Dedifferentiated amniotic fluid mesenchymal stem cell (primary cell): ENCODE data around the gene EGFL7.
A peak's percentile ranks its signal among the peaks of the same experiment; 100 is the strongest.

Experiments used
- DNase-seq: peaks from one replicate; pipeline ENCODE4 v3.0.0-alpha.2; 2016; ENCODE audit errors: extremely low spot score

Gene EGFL7

DNA sequence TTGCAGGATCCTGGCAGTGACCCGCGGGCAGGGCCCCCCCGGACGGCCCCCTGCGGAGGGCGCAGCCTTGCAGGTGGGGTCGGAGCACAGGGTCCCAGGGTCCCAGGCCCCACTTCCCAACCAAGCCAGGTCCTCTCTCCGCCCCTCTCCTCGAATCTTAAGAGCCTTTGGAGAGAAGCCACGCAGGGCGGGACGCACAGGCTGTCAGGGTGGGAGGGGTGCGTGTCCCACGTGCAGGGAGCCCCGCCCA is 18.4 kb upstream of the EGFL7 start:
- no peak for DNase-seq

DNA sequence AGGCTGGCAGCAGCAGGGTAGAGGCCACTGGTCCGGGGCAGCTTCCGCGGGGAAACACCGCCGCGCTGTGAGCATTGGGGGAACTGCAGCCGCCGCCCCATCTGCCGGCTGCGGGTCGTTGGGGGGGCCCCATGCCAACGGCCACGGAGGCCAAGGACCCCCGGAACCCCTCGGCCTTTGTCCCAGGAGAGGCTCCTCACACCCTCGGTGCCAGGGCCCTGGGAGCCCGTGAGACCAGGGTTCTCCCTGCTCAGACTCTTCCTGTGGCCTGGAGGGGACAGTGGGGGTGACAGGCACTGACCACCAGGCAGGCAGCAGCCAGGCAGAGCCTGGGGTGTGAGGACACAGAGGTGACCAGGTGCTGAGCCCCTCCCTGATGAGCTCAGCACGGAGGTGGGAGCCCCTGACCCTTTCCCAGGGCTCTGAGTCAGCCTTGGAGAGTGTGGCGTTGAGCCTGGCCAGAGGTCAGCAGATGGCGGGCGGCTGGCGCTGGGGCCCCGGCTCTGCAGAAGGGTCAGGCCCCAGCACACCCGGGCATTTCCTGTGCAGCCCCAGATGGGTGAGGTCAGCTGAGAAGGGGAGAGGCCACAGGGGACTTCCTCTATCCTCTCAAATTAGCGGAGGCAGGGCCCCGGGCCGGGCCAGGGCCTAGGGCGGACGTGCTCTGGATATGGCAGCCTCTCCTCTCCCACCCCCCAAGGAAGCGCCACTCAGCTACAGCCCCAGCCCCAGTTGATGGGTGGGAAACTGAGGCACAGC is 17.9 kb upstream of the EGFL7 start:
- peak; percentile 42 for DNase-seq

DNA sequence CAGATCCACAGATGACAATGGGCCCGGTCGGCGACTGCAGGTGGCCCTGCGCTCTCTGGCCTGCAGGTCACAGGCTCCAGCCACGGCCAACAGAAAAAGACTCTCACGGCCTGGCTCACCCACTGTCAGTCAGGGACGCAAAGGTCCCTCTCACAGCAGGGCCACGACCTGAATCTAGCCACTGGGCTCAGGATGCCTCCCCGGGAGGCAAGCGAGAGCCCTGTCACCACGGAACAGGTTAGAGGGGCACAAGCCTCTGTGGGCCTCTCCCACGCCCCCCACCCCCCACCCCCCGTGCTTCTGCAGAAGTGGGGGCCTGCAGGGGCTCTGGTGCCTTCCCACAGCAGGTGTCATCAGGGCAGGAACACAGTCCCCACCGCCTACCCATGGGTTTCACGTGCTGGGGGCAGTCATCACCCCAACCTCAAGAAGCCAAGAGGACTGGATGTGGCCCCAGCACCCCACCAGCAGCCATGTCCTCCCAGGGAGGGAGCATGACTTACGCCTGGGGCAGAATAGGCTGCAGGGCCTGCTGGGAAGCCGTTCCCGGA is 17.3 kb upstream of the EGFL7 start:
- no peak for DNase-seq

DNA sequence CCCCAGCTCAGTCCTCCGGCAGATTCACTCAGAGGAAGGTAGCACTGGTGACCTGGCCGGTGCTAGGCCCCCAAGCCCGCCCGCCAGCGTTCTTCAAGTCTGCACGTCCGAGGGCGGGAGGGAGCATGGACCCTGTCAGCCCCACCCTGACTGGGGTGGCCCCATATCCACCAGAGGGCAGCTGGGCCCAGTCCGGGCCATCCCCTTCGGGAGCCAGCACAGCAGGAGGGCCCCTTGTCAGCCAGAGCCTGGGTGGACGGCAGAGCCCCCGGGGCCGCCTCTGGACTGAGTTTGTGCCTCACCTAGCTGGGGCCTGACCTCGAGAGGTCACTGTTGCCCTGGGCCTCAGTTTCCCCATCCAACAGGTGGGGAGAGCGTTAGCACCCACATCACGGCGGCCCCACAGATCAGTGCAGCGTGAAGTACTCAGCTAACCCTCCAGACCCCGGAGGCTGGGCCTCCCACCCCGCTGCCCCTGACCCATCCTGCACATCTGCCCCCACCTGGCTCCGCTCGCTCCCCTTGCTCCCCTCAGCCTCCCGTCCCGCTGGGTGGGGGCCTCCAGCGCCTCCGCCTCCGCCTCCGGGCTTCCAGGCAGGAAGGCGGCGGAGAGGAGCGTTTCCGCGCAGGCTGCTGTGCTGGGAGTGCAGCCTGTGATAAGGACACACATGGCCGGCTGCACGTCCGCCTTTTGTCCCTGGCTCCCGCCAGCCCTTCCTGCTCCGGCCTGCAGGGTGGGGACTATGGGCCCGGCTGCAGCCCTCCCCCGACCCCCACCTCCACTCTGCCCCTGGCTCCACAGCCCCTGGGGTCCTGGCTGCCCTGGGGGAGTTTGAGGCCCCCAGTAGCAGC is 16.6 kb upstream of the EGFL7 start:
- no peak for DNase-seq

DNA sequence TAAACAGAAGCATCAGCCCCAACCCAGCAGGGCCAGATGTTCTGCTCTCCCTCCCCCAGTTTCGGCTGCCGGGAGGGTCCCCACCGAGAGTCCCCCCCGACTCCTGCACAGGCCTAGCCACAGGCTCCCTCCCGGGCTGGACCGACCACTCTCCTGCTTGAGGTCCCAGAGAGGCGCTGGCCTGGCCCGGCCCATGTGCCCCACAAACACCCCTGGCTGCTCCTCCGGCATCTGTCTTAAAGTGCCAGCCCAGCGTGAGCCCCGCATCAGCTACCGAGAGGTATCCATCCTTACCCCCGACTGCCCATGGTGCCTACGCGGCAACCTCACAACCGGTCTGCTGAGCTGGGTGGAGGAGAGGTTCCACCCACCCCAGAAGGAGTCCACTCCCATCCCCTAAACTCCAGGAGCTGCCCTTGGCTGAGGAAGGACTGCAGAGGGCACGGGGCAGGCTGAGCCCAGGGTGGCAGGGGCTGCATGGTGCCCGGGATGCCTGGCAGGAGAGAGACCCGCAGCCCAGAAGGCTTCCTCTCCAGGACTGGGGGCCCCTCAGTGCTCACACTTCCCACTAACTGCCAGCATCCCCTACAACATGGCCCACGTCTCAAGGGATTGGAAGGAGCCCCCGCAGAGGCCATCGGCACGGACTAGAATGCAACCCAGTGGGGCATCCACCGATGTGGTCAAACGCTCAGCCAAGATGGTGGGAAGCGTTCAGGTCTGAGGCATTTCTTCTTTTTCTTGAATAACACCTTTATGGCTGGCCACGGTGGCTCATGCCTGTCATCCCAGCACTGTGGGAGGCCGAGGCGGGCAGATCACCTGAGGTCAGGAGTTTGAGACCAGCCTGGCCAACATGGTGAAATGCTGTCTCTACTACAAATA is 15.6 kb upstream of the EGFL7 start:
- DNase-seq = no peak

DNA sequence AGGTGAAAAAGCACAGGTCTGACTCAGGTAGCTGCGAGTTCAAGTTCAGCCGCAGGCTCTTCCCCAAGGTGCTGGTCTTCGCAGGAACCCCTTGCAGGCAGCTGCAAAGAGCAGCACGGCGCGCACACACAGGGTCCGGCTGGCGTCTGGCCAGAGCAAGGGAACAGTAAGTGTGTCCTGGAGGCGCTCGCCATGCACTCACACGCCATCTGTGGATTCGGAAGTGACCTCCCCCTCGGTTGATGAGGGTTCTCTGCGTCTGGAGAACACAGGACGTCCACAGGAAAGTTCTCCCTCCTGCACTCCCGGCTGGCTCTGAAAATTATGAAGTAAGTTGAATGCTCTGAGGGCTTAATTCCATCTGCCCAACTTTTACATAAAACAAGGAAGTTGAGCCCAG is 14.0 kb upstream of the EGFL7 start:
- no peak for DNase-seq

DNA sequence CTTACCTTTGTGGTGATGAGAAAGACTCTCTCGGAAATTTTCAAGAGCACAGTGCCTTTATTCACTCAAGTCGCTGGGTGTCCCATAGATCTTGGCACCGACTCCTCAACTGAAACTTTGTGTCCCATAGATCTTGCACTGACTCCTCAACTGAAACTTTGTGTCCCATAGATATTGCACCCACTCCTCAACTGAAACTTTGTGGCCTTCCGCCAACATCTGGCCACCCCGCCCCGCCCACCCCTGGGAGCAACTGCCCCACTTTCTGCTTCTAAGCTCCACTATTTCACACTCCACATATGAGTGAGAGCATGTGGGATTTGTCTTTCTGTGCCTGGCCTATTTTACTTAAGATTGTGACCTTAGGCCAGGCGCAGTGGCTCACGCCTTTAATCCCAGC is 12.7 kb upstream of the EGFL7 start:
- no peak for DNase-seq

DNA sequence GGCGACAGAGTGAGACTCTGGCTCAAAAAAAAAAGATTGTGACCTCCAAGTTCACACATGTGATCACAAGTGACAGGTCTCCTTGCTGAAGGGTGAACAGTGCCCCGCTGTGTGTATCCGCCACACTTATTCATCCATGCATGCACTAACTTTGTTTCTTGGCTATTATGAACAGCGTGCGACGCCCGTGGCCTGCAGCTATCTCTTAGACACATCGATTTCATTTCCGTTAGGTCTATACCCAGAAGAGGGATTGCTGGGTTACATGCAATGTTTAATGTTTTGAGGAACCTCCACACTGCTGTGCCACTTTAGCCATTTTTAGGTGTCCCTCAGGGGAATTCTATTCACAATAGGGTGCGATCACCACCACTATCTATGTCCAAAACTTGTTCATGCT is 12.1 kb upstream of the EGFL7 start:
- no peak for DNase-seq

DNA sequence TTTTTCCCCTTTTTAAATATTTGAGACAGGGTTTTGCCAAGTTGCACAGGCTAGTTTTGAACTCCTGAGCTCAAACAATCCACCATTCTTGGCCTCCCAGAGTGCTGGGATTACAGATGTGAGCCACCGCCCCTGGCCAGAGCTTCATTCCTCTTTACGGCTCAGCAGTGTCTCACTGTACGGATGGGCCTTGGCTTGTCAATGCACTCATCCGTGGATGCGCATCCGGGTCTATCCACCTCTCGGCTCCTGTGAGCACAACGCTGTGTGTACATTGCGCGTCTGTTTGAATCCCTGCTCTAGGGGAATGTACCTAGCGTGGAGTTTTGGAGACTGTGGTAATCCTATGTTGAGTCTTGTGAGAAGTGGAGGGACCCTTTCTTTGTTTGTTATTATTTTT is 10.9 kb upstream of the EGFL7 start:
- DNase-seq = no peak

DNA sequence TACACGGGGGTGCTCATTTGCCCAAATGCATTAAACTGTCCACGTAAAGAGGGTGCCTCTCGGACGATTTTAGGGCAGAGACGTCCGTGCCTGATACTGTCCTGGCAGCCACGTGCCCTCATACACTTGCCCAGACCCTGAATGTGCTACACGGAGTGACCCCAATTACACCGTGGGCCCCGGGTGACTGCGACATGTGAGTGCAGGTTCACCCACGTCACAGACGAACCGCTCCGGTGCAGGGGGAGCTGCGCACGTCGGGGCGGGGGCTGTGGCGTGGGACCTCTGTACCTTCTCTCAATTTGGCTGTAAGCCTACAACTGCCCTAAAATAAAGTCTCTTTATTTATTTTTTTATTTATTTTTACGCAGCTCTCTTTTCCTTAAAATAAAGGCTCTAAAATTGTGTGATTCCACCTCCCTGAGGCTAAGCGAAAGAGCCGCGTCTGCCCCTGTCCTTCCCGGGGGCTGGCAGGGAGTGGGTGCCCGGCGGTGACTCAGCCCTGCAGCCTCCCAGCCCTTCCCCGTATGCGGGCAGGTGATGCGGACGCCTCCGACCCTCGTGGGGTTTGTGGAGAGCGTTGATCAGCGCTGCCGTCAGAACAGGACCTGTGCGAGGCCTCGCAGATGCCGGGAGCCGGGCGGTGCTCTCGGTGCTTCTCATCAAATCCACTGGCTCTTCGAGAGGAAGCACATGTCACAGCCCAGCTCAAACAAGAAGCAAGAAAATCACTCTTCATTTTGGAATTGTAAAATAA is 9.2 kb upstream of the EGFL7 start:
- no peak for DNase-seq

DNA sequence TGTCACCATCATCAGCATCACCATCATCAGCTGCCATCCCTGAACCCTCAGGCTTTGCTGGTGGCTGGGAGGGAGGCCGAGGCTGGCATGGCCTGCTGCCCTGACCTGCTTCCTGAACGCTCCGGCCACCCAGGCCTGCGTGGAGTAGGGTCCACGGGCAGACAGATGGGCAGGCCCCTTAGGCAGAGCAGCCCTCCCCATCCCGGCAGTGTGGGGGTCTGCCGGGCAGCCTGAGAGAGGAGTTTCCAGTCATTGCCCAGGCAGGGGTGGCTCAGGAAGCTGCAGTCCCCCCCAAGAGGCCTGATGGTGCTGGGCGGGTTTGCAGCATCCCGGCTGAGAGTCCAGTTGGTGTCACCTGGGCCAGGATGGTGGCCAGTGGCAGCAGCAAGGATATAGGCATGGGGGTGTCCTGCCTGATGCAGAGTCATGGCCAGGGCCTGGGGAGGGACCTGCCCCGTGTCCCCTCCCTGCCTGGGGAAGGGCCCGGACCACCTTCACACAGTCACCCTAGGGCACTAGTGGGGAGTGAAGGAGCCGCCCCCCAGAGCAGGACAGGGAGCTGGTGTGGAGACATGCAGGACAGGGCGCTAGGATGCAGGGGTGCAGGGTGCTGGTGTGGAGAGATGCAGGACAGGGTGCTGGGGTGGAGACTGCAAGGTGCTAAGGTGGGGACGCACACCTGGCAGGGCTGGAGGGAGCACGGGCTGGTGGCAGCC is 7.7 kb upstream of the EGFL7 start:
- no peak for DNase-seq

DNA sequence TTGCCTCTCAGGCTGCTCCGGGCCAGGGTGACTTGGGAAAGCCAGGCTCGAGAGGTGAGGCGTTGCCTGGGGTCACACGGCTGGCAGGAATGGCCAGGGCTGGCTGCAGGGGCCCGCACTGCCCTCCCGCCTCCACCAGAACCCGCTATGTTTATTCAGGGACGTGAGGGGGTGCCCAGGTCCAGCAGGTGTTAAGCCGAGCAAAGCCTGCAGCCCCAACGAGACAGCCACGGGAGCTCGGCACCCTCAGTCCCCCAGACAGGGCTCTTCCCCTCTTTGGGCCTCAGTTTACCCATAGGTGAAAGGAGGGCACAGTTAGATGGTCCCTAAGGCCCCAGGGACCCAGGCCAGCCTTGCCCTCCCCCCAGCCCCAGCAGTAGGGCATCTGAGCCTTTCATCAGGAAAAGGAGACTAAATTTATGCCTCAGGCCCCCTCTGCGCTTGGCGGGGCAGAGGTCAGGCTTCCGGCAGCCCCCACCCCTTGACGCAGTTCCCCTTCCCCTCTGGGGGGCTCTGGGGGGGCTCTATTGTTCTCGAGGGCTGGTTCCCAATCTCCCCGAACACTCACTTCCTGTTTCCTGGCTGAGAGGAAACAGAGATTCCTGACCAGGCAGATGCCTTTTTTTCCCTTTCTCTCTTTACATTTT is 7.1 kb upstream of the EGFL7 start:
- no peak for DNase-seq

DNA sequence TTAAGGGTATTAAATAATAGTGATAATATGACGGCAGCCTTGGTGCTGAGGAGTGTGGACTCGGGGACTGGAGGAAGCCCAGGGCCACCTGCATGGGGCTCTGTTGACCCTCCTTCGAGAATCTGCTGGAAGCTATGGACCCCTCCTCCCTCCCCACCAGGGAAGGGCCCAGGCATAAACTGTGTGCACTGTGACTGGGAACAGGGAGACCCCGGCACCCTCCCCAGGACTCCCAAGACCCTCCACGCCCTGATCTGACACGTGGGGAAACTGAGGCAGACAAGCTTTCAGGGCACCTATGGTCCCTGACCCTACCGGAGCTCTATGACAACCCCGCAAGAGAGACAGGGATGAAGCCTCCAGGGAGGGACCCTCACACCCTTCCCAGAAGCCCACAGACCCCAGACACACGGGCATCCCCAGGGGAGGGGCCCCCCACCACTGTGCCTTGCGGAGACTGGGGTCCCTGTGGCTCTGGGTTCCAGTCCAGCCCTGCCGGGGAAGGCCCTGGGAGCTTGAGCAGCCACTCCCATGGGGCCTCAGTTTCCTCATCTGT is 6.5 kb upstream of the EGFL7 start:
- DNase-seq = no peak

DNA sequence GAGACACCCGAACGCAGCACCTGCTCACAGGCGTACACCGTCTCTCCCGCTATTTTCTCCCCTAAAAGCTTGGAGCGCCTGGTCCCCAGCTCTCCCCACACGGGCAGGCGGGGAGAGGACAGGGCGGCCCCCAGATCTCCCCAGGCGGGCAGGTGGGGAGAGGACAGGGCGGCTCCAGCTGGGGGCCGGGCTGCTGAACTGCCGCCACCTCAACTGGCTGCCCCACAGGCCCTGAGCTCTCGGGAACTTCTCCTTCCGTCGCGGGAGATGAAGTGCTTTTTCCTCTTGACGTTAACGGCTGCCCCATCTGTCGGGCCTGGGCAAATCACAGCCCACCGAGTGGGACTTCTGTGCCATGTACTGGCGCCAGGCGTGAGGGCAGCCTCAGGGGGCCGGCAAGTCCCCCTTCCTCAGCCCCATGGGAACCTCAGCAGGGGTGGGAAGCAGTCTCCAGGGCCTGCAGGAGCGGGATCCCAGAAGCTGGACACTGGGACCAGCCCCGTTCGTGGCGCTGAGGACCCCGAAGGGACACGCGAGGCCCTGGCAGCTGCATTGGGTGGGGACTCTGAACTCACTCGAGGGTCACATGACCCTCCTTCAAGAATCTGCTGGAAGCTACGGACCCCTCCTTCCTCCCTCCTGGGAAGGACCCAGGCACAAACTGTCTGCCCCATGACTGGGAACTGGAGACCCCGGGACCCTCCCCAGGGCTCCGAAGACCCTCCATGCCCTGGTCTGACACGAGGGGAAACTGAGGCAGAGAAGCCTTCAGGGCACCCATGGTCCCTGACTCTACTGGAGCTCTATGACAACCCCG is 5.7 kb upstream of the EGFL7 start:
- no peak for DNase-seq

DNA sequence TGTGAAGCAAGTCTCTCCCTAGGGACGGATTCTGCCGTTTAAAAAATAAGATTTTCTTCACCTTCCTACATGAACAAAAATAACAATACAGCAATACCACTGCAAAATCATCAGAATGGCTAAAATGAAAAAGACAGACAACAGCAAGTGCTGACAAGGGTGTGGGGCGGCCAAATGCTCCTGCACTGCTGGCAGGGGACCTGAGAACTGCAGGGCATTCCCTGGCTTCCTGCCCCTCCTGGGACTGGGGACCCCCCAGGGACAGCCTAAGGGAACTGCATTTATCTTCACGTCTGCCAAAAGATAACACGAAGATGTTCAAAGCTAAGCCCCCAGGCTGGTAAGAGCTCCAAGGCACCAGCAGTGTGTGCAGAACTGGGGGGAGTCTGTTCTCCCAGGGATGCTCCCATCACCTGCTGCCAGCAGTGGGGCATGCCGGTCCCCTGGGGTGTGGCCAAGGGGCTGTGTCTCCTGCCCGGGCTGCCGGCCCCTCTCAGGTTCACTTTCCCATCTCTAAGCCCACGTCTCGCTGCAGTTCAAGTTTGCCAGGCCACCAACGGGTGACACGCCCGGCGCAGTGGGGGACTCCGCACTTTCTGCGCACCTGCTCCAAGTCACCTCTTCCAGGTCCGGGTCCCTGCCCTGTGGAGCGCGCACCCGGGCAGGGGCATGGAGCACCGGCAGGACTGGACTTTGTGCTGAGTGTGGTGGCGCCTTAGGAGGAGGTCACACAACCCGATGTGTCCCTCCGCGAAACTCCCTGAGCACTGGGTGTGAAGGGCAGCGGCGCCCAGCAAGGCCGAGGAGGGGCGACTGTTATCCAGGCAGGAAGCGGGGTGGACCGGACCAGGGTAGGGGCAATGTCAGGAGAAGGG is 4.5 kb upstream of the EGFL7 start:
- no peak for DNase-seq

DNA sequence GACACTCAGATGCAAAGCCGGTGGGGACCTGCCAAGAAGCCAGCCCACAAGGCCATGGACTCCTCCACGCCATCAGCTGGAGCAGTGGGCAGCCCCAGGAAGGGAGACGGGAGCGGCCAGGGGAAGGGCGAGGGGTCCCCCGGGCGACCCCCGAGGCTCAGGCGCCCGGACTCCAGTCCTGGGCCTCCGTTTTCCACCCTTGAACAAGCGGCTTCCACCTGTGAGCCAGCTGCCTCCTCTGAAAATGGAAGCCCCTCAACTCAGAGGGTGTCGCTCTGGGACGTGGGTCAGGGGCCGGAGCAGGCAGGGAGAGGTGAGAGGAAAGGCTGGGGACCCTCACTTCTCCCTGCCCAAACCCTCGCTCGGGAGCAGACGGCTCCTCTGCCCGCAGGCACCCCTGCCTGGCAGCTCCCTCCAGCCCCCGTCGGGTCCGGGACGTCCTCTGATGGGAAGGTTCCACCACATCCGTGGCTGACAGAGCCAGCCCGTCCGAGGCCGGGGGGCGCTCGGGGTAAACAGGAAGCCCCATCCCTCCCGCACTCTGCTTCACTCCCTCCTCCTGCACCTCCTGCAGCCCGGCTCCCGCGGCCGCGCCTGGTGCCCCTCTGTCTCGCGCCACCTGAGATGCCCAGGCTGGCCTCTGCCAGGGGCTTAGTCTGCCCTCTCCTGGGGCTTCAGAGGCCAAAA is 3.7 kb upstream of the EGFL7 start:
- no peak for DNase-seq
